LNCaP clone FGC (cell line): ENCODE results near the gene ADARB1.
A peak's percentile ranks its signal among the peaks of the same experiment; 100 is the strongest.

Source experiments
- DNase-seq: peaks from one replicate; pipeline ENCODE4 v3.0.0-alpha.2; 2011; ENCODE audit warnings: low read depth
- H3K4me3 ChIP-seq: 2 replicates; pipeline ENCODE4 v1.5.1; 2011; ENCODE audit warnings: mild to moderate bottlenecking, low read depth, low read length, control low read depth
- TF ChIP-seq, protein P1 (sequence below): IDR thresholded peaks from 2 replicates; pipeline ENCODE4 v1.5.1; 2012; ENCODE audit warnings: mild to moderate bottlenecking; ENCODE audit not compliant: control insufficient read depth, insufficient read depth; ENCODE audit errors: extremely low read depth

ADARB1 gene

DNA sequence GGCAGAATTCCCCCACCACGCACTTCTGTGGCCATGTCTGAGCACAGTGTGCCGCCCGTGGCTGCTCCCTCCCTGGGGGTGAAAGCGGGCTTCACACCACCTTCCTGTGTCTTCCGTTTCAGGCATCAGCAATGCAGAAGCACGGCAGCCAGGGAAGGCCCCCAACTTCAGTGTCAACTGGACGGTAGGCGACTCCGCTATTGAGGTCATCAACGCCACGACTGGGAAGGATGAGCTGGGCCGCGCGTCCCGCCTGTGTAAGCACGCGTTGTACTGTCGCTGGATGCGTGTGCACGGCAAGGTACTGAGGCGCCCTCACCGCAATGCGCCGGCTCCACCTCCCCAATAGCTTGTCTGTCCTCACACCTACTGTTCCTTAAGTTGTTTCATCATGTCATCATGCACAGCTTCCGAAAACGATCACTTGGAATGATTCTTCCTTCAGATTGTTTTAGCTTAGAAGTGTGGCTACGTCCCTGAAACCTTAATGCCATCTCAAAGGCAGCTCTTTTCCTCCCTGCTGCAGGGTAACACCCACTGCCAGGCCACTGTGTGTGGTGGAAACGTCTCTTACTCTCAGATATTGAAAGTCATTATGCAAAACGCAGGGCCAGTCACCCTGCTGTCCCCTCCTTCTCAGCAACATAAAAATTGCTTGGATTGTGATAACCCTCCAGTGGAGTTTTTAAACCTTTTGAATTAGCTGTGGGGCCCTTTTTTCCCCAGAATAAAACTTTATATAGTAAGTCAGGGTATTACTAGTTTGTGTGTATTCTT, 146.5 kb downstream of the ADARB1 start:
- TF ChIP-seq, protein P1, sequence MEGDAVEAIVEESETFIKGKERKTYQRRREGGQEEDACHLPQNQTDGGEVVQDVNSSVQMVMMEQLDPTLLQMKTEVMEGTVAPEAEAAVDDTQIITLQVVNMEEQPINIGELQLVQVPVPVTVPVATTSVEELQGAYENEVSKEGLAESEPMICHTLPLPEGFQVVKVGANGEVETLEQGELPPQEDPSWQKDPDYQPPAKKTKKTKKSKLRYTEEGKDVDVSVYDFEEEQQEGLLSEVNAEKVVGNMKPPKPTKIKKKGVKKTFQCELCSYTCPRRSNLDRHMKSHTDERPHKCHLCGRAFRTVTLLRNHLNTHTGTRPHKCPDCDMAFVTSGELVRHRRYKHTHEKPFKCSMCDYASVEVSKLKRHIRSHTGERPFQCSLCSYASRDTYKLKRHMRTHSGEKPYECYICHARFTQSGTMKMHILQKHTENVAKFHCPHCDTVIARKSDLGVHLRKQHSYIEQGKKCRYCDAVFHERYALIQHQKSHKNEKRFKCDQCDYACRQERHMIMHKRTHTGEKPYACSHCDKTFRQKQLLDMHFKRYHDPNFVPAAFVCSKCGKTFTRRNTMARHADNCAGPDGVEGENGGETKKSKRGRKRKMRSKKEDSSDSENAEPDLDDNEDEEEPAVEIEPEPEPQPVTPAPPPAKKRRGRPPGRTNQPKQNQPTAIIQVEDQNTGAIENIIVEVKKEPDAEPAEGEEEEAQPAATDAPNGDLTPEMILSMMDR: no peak
- H3K4me3 ChIP-seq: no peak overlapping the region
- DNase-seq: no peak

DNA sequence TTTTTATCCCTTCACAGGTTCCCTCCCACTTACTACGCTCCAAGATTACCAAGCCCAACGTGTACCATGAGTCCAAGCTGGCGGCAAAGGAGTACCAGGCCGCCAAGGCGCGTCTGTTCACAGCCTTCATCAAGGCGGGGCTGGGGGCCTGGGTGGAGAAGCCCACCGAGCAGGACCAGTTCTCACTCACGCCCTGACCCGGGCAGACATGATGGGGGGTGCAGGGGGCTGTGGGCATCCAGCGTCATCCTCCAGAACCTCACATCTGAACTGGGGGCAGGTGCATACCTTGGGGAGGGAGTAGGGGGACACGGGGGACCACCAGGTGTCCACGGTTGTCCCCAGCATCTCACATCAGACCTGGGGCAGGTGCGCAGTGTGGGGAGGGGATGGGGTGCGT, 147.6 kb downstream of the ADARB1 start:
- no peak overlapping the region for H3K4me3 ChIP-seq
- TF ChIP-seq, protein P1: no peak
- DNase-seq: no peak

DNA sequence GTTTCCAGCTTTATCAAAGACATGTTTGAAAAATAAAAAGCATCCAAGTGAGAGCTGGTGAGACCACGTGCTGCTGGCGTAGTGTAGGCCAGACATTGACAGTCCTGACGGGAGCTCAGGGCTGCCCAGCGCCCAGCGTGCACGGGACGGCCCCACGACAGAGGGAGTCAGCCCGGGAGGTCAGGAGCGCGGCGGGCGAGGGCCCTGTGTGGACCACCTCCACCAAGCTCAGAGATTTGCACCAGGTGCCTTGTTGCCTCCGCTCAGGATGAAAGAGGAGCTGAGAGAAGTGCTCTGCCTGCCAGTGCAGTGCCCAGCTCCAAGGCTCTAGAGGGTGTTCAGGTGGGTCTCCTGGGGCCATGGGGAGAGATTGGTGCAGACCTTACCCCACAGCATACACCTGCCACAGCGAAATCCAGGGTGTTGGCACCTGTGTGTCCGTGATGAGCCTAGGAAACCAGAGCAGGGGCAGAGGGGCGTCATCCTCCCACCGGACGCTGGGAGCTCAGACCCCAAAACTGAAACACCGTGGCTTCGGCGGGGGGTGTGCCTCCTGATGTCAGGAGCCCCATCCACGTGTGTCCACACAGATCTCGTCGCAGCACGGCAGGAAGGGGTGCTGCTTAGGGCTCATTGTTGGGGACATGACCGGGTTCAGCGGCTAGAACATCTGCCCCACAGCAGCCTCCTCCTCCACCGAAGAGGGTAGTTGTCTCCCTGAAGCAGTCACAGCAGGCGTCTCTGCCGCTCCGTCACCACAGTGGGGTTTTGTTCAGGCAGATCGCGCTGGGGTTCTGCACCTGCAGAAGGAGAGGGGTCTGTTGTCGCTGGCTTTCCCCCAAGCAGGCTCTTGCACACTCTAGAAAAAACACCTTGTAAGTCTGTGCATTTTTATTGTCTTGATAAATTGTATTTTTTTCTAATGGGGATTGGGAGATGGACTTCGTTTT, 149.1 kb downstream of the ADARB1 start:
- H3K4me3 ChIP-seq: no peak overlapping the region
- TF ChIP-seq, protein P1: no peak
- DNase-seq: no peak

DNA sequence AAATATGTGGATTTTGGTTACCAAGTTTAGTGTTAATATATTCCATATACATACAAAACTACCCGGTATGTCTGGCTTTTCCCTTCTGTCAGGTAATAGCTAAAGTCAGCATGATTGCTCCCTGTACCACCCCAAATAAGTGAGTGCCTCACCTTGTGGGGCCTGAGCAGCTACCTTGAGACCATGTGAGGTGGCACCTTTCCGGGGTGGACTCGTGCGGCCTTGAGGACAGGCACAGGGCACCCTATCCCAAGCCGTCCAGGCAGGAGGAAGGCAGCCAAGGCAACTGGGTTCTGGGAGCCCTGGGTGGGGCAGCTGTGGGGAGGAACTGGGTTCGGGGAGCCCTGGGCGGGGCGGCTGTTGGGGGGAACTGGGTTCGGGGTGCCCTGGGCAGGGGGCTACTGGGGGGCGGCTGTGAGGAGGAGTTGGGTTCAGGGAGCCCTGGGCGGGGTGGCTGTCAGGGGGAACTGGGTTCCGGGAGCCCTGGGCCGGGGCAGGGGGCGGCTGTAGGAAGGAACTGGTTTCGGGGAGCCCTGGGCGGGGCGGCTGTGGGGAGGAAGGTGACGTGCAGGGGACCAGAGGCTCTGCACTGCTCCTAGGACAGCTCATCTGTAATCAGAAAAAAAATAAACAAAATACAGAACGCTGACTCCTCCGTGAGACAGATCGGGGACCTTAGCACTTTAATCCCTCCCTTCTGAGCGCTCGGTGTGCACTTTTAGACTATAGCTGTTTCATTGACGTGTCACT, 150.0 kb downstream of the ADARB1 start:
- no peak for DNase-seq
- TF ChIP-seq, protein P1: no peak
- H3K4me3 ChIP-seq: no peak overlapping the region

DNA sequence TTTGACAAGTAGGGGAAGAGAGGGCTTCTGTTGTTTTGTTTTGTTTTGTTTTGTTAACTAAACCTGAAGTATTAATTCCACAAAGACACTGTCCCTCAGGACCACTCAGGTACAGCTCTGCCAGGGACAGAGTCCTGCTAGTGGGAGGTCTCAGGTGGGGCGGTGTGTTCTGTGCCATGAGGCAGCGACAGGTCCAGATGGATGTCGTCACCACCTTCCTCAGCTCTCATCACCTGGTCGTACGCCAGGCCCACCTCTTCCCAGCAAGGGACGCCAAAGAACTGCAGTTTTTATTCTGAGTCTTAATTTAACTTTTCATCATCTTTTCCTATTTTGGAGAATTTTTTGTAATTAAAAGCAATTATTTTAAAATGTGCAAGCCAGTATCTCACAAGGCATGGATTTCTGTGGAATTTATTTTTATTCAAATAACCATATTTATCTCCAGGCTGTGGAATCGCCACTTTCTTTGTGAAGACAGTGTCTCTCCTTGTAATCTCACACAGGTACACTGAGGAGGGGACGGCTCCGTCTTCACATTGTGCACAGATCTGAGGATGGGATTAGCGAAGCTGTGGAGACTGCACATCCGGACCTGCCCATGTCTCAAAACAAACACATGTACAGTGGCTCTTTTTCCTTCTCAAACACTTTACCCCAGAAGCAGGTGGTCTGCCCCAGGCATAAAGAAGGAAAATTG, 150.8 kb downstream of the ADARB1 start:
- no peak for DNase-seq
- H3K4me3 ChIP-seq: peak overlapping the region; percentile 24
- TF ChIP-seq, protein P1: no peak

DNA sequence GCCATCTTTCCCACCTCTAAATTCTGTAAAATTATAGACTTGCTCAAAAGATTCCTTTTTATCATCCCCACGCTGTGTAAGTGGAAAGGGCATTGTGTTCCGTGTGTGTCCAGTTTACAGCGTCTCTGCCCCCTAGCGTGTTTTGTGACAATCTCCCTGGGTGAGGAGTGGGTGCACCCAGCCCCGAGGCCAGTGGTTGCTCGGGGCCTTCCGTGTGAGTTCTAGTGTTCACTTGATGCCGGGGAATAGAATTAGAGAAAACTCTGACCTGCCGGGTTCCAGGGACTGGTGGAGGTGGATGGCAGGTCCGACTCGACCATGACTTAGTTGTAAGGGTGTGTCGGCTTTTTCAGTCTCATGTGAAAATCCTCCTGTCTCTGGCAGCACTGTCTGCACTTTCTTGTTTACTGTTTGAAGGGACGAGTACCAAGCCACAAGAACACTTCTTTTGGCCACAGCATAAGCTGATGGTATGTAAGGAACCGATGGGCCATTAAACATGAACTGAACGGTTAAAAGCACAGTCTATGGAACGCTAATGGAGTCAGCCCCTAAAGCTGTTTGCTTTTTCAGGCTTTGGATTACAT, 151.5 kb downstream of the ADARB1 start:
- peak overlapping the region; percentile 24 for H3K4me3 ChIP-seq
- peak; percentile 77 for DNase-seq
- TF ChIP-seq, protein P1: peak; percentile 50
